Globus pallidus (tissue), 1 donor: Measurements from ENCODE around the gene IL5RA.

Source experiments
- DNase-seq: peaks from one replicate; pipeline ENCODE4 v3.0.0-alpha.2; 2015; ENCODE audit warnings: low spot score

The IL5RA gene

DNA sequence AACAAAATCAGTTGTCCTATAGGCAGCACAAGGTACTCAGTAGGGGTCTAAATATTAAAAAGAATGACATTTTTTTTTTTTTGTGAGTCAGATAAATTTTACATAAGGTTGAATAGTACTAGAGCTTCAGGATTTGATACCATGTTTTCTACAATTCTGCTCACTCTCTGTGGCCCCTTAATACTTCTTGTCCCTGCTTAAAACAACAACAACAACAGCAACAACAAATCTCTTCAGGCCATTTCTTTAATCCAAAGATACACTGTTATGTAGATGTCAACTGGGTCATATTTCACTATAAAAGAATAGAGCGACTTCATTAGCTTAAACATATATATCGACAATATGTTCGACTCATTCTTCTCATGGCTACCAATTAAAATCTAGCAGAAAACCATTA lies 3.0 kb downstream of the IL5RA start:
- no peak for DNase-seq

DNA sequence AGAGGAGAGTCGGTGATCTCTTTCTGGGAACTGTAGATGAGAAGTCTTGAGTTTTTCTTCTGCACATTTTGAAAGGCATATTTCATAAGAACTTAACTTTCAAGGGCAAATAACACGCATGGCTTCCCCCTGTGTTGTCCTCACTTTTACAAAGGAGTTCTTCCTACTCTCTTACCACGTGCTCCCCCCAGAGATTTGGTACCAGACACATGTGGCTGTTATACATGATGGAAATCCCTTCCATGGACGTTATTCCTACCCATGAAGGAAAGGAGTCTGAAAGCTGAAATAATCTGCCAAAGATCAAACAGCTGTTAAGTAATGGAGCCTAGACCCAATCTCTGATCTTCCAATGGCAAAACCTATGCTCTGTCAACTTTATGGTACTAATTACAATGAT lies 4.4 kb downstream of the IL5RA start:
- DNase-seq, result no peak

DNA sequence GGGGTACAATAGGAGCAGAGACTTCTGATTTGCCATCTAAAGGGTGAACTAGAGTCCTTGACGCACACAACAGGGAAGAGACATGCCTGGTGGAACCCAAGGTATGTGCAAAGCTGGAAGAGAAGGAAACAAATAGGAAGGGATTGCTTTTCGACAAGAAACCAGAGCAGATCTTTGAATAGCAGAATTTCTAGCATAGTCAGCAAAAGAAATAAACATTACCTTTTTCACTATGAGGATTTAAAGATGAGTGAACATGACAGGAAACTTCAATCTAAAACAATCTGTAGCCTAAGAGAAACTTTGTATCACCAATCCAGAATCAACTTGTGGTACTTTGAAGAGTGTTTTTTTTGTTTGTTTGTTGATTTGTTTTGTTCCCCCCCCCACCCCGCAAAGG lies 4.9 kb downstream of the IL5RA start:
- DNase-seq, result no peak

DNA sequence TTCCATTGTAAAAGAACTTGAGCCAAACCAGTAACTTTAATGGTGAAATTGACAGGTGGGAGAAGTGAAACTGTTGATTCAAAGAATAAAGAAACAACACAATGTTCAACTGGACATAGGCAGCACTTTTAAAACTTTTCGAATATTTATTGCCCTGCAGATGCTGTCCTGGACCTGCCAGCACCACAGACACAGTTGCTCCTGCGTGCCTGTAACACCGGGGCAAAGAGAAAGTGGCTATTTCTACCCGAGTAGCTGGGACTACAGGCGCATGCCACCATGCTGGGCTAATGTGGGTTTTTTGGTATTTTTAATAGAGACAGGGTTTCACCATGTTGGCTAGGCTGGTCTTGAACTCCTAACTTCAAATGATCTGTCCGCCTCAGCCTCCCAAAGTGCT lies 7.4 kb downstream of the IL5RA start:
- DNase-seq, result no peak

DNA sequence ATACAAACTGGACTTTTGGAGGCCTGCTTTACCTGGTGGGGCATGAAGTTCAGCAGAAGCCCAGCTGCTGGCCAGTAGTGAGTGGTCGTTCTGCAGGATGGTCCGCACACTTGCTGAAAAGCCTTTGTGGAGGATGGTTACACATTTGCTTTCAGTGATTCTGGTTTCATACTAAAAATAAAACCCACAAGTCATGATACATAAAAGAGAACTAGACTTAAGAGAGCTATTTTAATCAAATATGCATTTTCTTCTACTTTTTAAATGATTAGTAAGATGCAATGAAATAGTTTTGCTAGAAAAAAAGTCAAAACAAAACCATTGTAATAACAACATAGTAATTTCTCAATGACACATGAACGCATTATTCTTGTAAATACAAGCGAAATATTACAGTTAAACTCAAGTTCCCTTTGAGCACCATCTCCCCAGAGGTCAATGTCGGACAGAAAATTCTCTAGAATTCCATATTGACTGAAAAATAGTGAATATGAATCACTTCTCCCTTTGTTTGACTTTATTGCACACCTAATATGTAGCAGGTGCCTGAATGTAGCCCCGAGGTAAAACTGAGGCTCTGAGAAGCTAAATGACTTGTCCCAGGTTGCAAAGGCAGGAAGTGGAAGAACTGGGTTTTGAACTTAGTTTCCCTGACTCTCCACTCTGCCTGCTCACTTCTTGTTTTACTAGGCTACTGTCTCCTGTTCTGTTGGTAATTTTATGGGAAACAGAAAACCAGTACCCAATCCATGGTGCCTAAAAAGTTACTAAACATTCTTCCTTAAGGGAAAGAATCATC lies 8.3 kb downstream of the IL5RA start:
- DNase-seq, result no peak

DNA sequence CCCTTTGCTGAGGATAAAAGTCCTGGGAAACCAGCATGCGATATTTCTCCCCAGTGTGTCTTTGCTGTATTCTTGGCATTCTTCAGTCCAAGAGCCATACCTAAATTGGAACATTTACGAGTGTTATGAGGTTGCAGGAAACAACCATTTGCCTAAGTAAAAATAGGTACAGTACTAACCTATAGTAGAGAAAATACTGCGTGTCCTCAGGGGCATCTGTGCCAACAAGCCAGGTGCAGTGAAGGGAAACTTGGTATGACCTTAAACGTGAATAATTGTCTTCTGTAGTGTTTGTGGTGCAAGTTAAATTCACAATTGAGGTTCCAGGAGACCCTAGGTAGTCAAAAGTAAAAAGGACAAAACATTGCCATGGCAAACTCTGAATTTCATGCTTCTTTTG lies 12.2 kb downstream of the IL5RA start:
- no peak for DNase-seq

DNA sequence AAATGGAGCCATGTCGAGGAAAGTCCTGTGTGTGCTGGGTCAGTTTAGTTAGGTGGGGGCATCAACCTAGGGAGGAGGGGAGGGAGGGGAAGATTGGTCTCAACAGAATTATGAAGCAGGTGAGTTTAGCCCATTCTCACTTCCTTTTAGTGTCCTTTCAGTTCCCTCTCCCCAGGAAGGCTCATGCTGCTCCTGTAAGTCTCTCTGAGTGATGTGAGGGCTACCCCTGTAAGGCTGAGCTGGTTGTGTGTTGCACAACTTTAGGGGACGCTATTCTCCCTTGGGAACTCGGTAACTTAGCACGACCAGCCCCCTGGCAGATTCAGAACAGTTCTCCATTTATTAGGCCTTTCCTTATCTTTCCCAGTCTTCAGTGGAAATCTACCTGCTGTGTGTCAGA lies 21.2 kb downstream of the IL5RA start:
- no peak for DNase-seq

DNA sequence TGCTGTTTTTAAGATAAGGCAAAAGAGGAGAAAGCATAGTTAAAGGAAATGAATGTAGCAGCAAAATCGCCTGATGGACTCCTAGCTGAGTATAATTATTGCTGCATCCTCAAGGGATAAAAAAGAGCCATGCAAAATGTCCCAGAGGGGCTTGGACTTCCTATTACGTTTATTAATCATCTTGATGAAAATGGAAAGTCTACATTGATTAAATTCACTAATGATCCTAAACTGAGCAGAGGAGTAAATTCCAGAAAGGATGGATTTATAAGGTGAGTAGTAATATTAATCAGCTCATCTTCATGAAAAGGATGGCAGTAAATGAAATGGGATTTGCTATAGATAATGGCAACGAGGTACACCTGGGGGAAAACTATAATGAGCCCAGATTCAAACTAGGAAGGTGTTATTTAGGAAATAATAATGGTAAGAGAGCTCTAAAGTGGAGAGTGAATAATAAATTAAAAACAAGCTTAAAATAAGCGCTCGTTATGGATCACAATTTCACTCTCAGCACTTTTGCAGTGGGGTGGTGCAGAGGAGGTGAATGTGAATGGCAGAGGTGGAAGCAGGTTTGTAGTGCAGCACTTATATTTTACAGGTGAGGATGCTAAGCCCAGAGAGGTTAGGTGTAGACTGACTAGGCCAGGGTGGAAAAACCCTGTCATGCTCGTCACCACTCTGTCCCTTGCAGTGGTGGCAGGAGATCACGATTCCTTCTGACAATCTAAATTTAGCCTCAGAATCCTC lies 22.3 kb downstream of the IL5RA start:
- no peak for DNase-seq

DNA sequence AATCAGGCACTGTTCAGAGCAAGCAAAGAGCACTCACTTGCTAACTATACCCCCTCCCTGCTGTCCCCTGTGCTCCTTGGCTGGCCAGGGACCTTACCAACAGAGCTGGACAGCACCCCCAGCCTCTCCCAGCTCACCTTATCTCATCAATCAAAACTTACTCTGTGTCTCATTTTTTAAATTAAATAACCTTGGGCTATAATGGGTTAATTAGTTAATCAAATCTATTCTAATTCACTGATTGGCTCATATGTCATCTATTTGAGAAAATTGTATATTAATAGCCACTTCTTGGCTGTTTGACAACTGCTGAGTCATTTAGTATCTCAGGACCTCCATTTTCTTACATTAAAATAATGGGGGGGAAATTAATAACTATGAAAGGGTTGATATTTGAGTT lies 22.9 kb downstream of the IL5RA start:
- no peak for DNase-seq

DNA sequence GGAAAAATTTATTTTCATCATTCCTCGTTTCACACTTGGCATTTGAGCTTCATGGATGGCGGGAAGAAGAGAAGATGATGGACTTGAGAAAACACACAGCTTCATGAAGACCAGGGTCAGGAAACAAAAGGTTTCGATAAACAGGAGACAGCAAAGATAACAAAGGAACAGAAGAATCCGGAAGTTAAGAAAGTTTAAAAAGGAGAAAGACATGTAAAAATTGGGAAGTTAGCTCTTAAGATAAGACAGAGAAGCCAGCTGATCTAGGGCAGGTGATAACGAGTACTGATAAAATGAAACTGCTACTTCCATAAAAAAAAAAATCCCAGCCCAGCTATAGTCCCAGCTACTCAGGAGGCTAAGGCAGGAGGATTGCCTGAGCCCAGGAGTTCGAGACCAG lies 23.9 kb downstream of the IL5RA start:
- DNase-seq, result no peak

DNA sequence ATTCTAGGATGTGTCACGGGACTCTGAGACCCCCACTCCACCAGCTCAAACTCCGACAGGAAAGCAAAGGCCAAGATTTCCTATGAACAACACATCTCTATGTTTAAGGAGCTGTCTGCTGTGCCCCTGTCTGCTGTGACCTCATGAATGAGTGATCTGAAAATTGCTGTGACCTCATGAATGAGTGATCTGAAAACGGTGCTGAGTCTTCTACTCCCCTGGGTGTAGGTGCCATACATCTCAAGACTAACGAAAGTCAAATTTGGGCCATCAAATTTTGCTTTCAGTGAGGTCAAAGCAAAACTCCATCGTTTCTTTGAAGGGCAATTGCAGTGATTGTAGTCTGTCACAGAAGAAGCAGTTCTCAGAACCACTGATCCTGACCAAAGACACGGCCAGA lies 24.4 kb downstream of the IL5RA start:
- DNase-seq, result no peak

DNA sequence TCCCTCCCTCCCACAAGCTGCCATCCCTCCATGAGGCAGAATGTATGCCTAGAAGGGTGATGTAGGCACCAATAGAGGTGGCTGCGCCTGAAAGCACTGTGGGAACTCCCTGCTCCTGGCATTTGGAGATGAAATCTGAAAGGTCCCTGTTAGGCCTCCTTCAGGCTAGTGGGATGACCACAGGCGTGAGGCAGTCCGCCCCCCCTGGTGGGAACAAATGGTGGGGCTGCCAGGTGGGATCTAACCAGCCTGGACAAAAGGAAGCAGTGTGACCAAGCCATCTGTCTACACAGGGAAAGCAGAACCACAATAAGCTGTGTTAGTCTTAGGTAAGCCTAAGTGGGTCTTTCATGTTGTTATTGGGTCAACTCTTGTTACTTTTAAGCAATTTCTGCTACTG lies 25.3 kb downstream of the IL5RA start:
- no peak for DNase-seq

DNA sequence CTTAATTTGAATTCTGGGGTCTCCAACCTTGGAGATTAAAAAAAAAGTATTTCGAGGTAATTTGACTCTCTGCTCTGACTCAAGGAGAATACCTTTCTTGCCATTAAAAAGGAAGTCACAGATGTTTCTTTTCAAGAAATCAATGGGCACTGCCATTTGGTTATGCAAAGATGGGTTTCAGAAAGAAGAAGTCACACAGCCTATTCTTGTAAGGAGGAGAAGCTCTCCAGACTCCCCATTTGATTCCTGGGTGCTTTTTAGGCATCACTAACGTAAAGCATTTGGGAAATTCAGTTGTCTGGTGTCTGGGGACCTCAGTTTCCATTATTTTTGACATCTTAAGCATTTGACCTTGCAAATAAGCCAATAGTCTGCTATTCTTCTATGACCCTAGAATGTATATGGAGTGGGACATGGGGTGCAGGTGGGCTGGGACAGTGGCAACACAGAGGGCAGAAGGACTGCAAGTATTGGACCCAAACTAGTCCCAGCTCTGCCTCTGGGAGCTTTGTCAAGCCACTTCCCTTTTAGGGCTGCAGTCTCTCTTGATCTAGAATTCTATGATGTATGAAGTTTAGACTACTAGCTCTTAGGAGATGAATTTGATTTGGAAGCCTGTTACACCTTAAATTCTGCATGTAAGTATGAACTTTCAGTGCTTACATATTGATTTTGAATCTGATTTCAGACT lies 27.8 kb downstream of the IL5RA start:
- no peak for DNase-seq

DNA sequence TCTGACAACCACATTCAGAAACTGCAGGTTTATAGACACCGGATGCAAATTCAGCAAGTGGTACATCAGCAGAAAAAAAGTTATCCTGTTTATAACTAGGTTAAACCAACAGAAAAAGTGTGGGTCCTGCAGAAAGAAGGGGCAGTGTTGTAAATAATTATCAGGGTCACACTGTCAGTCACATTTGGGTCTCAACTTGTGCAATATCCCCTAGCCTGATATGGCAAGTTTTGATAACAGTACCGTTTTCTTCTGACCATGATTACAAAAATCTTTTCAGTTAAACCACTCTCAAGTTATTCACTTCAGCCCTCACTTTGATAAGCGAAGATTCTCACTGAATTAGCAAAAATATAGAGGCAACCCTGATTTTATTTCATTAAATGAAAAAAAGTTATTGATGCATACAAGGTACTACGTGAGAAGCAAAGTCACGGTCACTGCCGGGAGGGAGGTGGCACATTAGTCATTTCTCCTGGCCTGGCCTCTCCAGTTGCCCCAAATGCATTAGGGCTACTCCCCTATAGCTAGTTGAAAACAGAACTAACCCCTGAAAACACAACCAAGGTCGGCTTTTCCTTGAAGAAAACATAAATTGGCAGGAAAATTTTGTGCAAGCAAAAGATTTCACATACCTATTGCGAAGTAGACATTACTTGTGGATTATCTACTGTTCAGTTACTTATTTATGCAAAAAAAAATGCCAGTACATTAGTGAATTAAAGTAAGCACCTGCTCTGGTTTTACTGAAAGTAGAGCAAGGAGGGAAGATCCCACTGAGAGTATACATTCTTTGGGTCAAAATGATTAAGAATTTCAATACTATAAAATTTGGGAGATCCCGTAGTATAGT lies 28.6 kb downstream of the IL5RA start:
- no peak for DNase-seq

DNA sequence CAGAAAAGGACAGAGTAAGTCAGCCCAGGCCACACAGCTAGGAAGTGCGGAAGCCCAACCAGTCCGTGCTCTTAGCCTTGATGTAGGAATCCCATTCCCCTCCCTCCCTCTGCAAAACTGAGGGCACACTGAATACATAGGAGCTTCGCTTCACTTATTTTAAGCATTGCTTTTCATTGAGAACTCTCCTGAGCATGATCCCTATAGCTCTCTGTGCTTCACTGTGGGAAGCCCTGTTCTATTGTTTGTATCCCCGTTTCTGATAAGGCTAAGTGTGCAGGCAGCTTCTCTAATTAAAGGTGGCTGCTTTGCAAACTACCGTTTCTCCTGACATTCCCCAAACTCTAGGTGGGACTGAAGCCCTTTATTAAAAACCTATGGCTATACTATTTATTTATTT lies 29.9 kb downstream of the IL5RA start:
- no peak for DNase-seq

DNA sequence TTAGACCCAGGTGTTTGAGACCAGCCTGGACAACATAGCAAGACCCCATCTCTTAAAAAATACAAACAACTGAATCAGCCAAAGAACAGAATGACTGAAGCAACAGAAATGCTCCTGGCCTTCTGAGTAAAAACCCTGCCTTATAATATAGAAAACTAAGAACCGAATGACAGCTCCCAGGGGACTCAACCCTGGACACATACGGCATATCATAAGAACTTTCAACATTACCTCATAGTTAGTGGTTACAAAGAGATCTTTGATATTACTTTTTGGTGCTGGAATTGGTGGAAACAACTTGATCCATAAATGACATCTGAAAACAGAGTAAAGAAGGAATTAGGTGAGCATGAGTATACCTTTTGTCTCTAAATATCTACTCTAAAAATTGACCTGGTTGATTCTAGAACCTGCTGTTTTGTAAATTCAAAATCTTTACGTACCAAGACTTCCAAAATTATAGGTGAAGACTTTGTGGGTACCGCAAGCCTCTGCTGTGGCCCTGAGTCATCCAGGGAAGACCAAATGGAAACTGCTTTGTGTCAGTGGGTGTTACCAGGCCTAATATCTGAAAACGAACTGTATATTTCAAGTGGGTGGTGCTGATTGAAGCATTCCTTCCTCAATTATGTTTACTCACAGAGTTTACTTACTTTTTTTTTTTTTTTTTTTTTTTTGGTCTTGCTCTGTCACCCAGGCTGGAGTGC lies 35.5 kb downstream of the IL5RA start:
- DNase-seq, result no peak

DNA sequence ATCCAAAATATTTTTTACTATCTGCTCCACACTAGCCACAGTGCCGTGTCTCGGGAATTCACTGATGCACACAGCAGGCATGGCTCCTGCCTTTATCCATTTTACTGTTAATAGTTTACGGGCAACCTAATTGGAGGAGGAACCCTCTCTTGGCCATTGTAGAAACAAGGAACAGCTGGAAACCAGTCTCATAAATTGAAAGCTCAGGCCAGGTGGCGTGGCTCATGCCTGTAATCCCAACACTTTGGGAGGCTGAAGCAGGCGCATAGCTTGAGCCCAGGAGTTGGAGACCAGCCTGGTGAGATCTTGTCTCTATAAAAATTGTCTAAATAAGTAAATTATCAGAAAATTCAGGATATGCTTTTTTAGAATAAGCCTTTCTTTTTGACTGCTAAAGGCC lies 39.0 kb downstream of the IL5RA start:
- no peak for DNase-seq

DNA sequence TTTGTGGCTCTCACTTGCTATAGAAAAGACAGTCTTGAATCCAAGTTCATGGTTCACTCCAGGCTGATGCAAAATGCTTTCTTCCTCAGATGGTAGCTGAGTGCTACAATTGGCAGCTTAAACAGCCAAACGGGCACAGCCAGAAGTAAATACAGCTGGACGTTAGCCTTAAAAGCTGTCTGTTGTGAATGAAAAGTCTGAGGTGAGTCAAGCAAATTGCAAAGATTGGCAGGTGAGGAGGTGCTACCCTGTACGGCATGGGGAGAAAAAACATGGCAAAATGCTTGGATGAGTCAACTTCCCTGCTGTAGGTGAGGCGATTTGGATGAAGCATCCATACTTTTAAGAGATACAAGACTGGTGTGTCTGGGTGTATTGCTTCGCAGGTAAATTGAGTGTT lies 40.5 kb downstream of the IL5RA start:
- DNase-seq, result no peak

DNA sequence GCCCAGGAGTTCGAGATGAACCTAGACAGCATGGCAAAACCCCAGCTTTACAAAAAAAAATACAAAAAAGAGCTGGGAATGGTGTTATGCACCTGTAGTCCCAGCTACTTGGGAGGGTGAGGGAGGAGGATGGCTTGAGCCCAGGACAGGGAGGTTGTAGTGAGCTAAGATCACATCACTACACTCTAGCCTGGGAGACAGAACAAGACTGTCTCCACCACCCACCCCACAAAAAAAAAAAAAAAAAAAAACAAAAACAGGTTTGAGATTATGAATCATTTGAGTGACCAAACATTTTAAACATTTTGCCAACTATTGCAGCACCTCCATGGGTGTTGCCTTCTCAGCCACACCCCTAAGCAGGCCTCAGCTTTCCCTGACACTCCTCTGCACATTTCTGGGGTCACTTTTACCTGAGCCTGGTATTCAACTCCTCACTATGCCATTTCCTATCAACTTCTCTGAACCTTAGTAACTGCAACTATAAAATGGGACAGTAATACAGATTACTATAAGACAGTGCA lies 41.8 kb downstream of the IL5RA start:
- no peak for DNase-seq

DNA sequence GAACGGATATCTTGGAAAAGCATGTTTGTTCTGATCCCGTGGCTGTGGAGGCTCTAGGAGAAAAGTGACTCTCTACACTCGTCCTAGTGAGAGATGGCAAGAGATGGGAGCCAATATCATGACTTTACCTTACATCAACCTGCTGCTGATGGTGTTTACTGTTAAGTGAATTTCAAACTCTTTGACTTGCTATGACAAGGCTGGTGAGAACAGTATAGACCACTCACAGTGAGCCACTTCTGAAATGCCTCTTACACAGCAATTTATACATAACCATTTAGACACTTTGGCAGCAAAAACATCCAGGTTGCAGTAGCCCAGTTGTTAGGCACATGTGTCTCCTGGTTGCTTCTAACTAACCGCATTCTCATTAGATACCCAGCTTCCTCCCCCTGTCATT lies 43.3 kb downstream of the IL5RA start:
- no peak for DNase-seq

DNA sequence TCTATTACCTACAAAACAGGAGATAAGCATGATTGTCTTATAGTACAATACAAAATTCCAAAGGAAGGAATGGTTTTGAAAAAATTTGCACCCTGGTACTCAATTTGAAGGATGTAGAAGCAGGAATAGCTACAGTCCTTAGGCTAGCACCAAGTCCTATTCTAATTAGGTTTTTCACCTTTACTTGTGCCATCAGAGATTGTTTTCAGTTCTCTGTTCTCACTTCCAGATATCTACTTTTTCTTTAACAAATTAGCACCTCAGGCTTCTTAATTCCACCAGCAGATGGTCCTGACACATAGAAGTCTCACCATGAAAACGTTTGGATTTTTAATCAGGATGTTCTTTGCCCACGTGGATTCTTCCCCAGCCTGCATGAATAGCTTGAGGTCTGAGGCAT lies 43.8 kb downstream of the IL5RA start:
- no peak for DNase-seq
